LoVo (cell line): ENCODE data around the gene CRADD.
"Not testable (repeated sequence)": the region's sequence is repeated elsewhere in the genome, so short reads cannot be mapped to it uniquely, and the experiment has no call there.

Experiments
- DNase-seq: peaks from one replicate; pipeline ENCODE4 v3.0.0-alpha.2; 2016; ENCODE audit warnings: low spot score

CRADD gene

GRCh38 chr12:93706824-93707223 lies 29.6 kb downstream of the CRADD start:
- DNase-seq: no peak

GRCh38 chr12:93707836-93708235 lies 30.7 kb downstream of the CRADD start:
- peak; percentile 39 for DNase-seq

DNA sequence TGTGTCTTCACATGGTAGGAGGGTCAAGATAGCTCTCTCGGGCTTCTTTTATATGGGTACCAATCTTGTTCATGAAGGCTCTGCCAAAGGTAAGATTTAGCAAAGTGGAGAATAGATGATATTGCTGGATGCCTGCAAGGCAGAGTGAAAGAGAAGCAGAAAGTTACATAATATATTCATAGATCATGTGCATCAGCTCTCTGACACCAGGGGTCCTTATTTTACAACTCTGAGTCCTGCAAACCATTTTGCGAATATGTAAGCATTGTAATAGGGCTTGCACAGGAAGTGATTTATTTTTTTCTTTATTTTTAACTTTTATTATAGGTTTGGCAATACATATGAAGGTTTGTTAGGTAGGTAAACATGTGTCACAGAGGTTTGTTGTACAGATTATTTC lies 31.8 kb downstream of the CRADD start:
- no peak for DNase-seq

- no peak for DNase-seq
These were observed 32.2 kb downstream of the CRADD start for GRCh38 chr12:93709386-93709785.

- no peak for DNase-seq
These were observed 33.4 kb downstream of the CRADD start for GRCh38 chr12:93710574-93710926.

GRCh38 chr12:93711502-93711901 lies 34.3 kb downstream of the CRADD start:
- not testable (repeated sequence) for DNase-seq

GRCh38 chr12:93712200-93712599 lies 35.0 kb downstream of the CRADD start:
- no peak for DNase-seq

GRCh38 chr12:93713060-93713459 lies 35.9 kb downstream of the CRADD start:
- no peak for DNase-seq

- no peak for DNase-seq
These were observed 36.6 kb downstream of the CRADD start for GRCh38 chr12:93713800-93714199.

GRCh38 chr12:93714382-93714781 lies 37.2 kb downstream of the CRADD start:
- DNase-seq: no peak

GRCh38 chr12:93719710-93720109 lies 42.5 kb downstream of the CRADD start:
- DNase-seq: no peak

DNA sequence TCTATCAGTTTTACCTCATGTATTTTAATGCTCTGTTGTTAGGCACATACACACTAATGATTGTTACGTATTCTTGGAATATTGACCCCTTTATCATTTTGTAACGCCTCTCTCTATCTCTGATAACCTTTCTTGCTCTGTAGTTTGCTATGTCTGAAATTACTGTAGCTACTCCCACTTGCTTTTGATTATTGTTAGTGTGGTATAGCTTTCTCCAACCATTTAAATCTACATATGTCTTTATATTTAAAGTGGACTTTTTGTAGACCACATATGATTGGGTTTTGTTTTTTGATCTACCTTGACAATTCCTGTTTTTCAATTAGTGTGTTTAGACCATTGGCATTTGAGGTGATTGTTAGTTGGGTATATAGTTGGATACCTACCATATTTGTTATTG lies 43.4 kb downstream of the CRADD start:
- DNase-seq: no peak

DNA sequence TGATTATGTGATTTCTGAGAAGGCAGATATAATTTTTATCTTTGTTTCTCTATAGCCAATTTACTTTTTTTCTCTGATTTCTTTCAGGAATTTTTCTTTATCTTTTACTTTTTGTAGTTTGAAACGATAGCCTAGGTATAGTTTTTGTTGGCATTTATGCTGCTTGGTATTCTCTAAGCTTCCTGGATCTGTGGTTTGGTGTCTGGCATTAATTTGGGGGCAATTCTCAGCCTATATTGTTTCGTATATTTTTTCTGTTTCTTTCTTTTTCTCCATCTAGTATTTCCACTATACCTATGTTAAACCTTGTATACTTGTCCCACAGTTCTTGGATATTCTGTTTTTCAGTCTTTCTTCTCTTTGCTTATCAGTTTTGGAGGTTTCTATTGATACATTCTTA lies 45.0 kb downstream of the CRADD start:
- DNase-seq: no peak

DNA sequence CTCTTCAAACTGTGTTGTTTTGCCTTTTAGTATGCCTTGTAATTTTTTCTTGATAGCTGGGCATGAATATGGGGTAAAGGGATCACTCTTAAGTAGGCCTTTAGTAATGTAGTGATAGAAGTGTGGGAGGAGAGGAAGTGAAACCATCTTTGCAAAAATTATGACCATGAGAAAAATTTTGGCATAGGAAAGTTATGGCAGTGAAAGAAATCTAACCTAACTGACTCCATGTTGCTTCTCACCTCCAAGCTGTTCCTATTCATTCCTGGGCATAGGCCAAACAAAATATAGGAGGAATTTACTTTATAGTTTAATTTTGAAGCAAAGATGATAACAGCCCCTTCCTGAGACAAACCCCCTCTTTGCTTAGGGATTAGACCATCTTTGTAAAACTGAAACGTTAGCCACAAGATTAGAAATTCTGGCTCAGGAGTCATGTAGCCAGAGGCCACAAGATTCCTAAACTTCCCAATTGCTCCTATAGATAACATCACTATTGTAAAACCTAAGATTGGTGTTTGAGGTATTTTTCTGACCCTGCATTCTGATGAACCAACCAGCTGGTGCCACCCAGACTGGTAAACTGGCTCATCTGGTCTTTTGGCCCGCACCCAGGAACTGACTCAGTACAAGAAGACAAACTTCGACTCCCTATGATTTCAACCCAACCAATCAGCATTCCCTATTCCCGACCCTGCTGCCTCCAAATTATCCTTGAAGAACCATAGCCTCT lies 45.8 kb downstream of the CRADD start:
- DNase-seq: peak; percentile 75

DNA sequence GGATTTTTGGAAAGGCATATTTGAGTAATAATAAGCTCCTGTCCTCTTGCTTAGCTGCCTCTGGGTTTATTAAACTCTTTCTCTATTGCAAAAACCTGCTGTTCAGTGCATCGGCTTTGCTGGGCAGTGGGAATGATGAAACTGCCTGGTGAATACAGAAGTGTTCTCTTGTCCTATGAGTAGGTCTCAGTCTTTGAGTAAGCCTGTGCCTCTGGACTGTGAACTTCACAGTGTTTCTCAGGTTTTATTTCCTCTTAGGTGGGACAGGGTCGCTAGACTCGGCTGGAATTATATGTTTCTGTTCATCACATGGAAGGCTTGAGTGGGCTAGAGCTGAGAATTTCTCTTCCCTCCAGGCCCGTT lies 46.4 kb downstream of the CRADD start:
- DNase-seq: no peak

DNA sequence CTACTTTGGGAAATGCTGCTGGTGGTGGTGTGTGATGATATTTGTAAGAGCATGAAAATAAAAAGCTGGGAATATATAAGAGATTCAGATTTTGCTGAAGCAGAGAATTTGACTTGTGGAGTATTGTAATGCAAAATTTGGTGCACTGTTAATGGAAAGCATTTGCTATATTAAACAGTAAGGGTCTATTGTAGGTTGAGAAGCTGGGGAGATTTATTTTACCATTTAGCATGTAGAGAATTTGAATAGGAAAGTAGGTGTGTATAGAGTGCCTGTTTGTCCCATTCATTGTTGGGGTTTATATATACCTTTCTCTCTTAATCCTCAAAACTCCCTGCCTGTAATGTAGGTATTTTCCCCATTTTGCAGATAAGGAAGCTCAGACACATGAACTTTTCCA lies 48.4 kb downstream of the CRADD start:
- DNase-seq: no peak

DNA sequence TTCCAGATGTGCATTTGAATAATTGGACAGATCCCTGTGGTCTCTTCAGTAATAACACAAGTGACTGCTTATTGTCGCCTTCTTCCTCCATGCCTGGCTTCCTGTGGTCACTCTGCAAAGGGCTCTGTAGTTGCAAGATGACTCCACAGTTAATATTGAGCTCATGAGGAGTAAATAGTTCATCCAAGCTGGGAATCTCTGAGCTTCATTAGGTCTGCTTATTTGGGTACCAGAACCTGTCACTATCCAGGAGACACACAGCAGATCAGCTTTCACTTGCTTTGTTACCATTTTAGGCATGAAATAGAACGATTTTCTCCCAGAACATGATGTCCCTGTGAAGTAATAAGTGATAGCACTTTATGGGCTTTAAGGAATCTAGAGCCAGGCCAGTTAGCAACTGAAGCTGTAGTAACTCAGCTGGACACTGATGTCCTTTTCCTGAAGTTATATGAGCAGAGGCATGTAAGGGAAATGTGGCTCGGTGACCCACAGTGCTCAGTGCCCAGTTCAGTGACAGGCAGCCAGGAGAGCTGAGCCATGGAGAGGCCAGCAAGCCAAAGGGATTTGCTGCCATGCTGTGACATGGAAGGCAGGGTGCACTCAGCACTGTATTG lies 50.1 kb downstream of the CRADD start:
- DNase-seq: no peak

DNA sequence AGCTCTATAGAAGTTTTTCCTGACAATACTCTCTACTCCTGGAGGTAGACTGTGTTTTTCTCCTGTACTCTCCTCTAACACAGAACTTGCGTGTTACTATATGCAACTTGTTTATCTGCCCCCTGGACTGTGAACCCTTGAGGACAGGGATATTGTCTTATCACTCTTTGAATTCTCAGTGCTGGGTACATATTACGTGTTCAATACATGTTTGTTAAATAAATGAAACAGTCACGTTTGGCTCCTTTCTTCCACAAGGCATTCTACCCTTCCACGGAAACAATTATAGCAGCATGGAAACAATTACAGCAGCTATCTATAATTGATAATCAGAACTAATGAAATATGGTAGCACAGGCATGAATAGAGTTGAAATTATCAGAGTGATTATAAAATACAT lies 50.7 kb downstream of the CRADD start:
- DNase-seq: no peak

DNA sequence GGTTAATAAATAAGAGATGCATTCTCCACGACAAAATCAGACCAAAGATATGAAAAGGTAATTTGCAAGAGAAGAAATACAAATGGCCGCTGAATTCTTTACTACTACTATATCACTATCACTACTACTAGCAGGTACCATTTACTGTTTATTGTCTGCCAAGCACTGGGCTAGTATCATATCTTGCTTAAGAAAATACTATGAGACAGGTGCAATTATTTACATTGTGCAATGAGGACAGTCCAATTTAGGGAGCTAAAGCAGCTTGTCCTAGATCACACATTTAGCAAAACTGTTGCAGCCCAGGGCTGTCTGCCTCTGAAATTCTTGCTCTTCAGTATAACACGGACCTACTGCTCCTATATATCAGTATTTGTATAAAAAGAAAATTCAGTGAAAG lies 52.8 kb downstream of the CRADD start:
- no peak for DNase-seq

DNA sequence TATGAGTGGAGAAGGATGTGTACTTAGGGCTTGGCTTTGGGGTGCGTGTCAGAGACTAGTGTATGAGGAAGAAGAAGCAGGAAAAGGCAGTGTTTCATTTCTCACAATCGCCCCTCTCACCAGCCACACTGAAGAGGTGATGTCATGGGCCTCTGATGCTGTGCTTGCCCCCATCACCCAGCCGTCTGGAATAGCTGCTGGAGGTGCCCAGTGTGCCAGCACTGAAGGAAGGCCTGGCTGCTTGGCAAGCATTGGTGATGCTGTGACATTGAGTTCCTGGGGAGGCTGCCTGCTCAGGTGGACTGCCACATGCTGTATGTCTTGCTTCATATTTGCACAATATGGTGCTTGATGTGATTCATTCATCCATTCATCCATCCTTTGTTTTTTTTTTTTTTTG lies 56.2 kb downstream of the CRADD start:
- no peak for DNase-seq

- DNase-seq: no peak
These were observed 56.8 kb downstream of the CRADD start for GRCh38 chr12:93733928-93734327.

DNA sequence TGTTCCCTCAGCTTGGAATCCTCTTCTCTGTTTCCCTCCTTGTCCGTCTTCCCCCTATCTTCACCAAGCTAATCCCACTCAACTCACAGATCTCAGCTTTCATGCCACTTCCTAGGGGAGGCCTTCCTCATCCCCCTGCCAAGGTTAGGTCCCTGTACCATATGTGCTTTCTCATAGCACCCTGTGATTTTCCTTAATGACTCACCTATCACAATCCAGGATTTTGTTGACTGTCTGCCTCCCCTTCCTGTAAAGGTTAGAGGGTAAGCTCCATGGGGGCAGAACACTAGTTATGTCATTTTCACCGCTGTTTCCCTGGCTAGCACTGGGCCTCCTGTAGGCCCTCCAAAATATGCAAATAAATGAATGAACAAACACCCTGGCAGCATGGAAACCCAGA lies 57.6 kb downstream of the CRADD start:
- DNase-seq: no peak

GRCh38 chr12:93736640-93737178 lies 59.5 kb downstream of the CRADD start:
- DNase-seq: no peak
